ENCODE measurements around the gene ANGPTL5.

- TF ChIP-seq, protein P1, sequence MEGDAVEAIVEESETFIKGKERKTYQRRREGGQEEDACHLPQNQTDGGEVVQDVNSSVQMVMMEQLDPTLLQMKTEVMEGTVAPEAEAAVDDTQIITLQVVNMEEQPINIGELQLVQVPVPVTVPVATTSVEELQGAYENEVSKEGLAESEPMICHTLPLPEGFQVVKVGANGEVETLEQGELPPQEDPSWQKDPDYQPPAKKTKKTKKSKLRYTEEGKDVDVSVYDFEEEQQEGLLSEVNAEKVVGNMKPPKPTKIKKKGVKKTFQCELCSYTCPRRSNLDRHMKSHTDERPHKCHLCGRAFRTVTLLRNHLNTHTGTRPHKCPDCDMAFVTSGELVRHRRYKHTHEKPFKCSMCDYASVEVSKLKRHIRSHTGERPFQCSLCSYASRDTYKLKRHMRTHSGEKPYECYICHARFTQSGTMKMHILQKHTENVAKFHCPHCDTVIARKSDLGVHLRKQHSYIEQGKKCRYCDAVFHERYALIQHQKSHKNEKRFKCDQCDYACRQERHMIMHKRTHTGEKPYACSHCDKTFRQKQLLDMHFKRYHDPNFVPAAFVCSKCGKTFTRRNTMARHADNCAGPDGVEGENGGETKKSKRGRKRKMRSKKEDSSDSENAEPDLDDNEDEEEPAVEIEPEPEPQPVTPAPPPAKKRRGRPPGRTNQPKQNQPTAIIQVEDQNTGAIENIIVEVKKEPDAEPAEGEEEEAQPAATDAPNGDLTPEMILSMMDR (conservative IDR thresholded peaks at IDR 0.05; ENCODE audit: low read depth in 2 of 2), result no peak
- TF ChIP-seq EZH2phosphoT487 (IDR thresholded peaks at IDR 0.05; ENCODE audit: unreplicated experiment) (no peak), POLR2AphosphoS5 (IDR thresholded peaks at IDR 0.05; ENCODE audit: low read depth) (no peak), EZH2 (IDR thresholded peaks at IDR 0.05; ENCODE audit: low read depth, unreplicated experiment) (no peak)
These were observed 7.2 kb upstream of the ANGPTL5 start for GRCh38 chr11:101923554-101923953.

Measured in GM23338 (cell line).